ENCODE measurements around the gene DLG2.

DLG2 gene

GRCh38 chr11:83661491-83662350, 1965.4 kb downstream of the DLG2 start:
- Mint-ChIP-seq H3K27me3 (ENCODE audit: low read depth, poor library complexity) (no peaks in the 10 kb centered on the region), H3K9me3 (no peaks in the 10 kb centered on the region), H3K36me3 (ENCODE audit: low read depth) (no peaks in the 10 kb centered on the region), H3K4me3 (no peak overlapping the region), H3K27ac (no peak overlapping the region), H3K4me1 (no peaks in the 10 kb centered on the region)
- DNase-seq = no peak
- TF ChIP-seq CTCF (IDR thresholded peaks at IDR 0.05) = no peak

- H3K36me3 Mint-ChIP-seq (ENCODE audit: low read depth) = no peaks in the 10 kb centered on the region
These were observed 1967.7 kb downstream of the DLG2 start for GRCh38 chr11:83659466-83659865.

GRCh38 chr11:83656796-83657330, 1970.3 kb downstream of the DLG2 start:
- Mint-ChIP-seq H3K4me1 (no peaks in the 10 kb centered on the region), H3K9me3 (no peaks in the 10 kb centered on the region), H3K4me3 (no peak overlapping the region), H3K27me3 (ENCODE audit: low read depth, poor library complexity) (no peaks in the 10 kb centered on the region), H3K27ac (no peak overlapping the region), H3K36me3 (ENCODE audit: low read depth) (no peaks in the 10 kb centered on the region)
- no peak for DNase-seq
- TF ChIP-seq CTCF (IDR thresholded peaks at IDR 0.05) = no peak

More at GRCh38 chr11:83659466-83659865, 1967.7 kb downstream of the DLG2 start:
- no peak for TF ChIP-seq CTCF (IDR thresholded peaks at IDR 0.05)
- no peak for DNase-seq
- Mint-ChIP-seq H3K27ac (no peak overlapping the region), H3K4me1 (no peaks in the 10 kb centered on the region), H3K4me3 (no peak overlapping the region), H3K9me3 (no peaks in the 10 kb centered on the region), H3K27me3 (ENCODE audit: low read depth, poor library complexity) (no peaks in the 10 kb centered on the region)

GRCh38 chr11:83655976-83656375, 1971.2 kb downstream of the DLG2 start:
- H3K36me3 Mint-ChIP-seq (ENCODE audit: low read depth) = no peaks in the 10 kb centered on the region
- no peaks in the 10 kb centered on the region for H3K4me1 Mint-ChIP-seq
- no peaks in the 10 kb centered on the region for H3K9me3 Mint-ChIP-seq
- no peaks in the 10 kb centered on the region for H3K27me3 Mint-ChIP-seq (ENCODE audit: low read depth, poor library complexity)
- no peak for TF ChIP-seq CTCF (IDR thresholded peaks at IDR 0.05)
- no peak overlapping the region for H3K27ac Mint-ChIP-seq
- H3K4me3 Mint-ChIP-seq = no peak overlapping the region
- no peak for DNase-seq

GRCh38 chr11:83649528-83649855, 1977.7 kb downstream of the DLG2 start:
- H3K27me3 Mint-ChIP-seq (ENCODE audit: low read depth, poor library complexity) = peaks cover 3% of the 10 kb centered on the region

More at GRCh38 chr11:83649528-83649855, 1977.7 kb downstream of the DLG2 start:
- Mint-ChIP-seq H3K27ac (no peak overlapping the region), H3K9me3 (no peaks in the 10 kb centered on the region), H3K4me1 (no peaks in the 10 kb centered on the region), H3K4me3 (no peak overlapping the region), H3K36me3 (ENCODE audit: low read depth) (no peaks in the 10 kb centered on the region)
- no peak for TF ChIP-seq CTCF (IDR thresholded peaks at IDR 0.05)
- DNase-seq = no peak

Measured in nephron progenitor cell (in vitro differentiated cells).